ENCODE measurements around the gene CDH16. TPM values are rescaled to one million over a fixed set of nuclear protein-coding genes. Genes with fewer than 3 reads are reported as not detected.

Gene CDH16
- total RNA-seq, 1 experiment from 2014 or later, result not detected

- CTCF ChIA-PET, result no interaction called here
Observed at GRCh38 chr16:66878067-66878466, 40.6 kb downstream of the CDH16 start.

GRCh38 chr16:66874079-66874775 lies 44.5 kb downstream of the CDH16 start:
- TF ChIP-seq EZH2 (IDR thresholded peaks at IDR 0.05; ENCODE audit: borderline replicate concordance, low read depth, low read length, poor library complexity, severe bottlenecking) (no peak), CTCF (conservative IDR thresholded peaks at IDR 0.05; ENCODE audit: low read depth, low read length) (no peak)
- Histone ChIP-seq H3K27ac (ENCODE audit: low read depth, low read length, poor library complexity, severe bottlenecking) (peak overlapping the region; percentile 40), H3K4me3 (ENCODE audit: low read depth, low read length, poor library complexity, severe bottlenecking) (no peak overlapping the region), H3K9me3 (ENCODE audit: low read depth, low read length, poor library complexity, severe bottlenecking) (no peaks in the 10 kb centered on the region), H3K27me3 (replicated peaks; ENCODE audit: insufficient read depth, low read depth, low read length, poor library complexity) (no peaks in the 10 kb centered on the region), H3K36me3 (ENCODE audit: insufficient read depth, low read length, poor library complexity, severe bottlenecking) (no peaks in the 10 kb centered on the region), H3K4me1 (ENCODE audit: insufficient read depth, low read length, poor library complexity, severe bottlenecking) (peaks cover 3% of the 10 kb centered on the region)
- ChIA-PET POLR2A (ENCODE audit: low non-redundant PET) (no interaction called here), CTCF (interaction anchor here (1.2 kb wide), 1 partner anchor 44 kb away, joined by 3 read pairs; the partner anchor contains the start of gene NAE1)
- no TSS peak for BruUV-seq (replicated peaks)
- DNase-seq (ENCODE audit: low spot score), result no peak
- intact Hi-C loops (cut with micrococcal nuclease; ENCODE audit: unreplicated experiment), result no loop called here

More at GRCh38 chr16:66878067-66878466, 40.6 kb downstream of the CDH16 start:
- intact Hi-C loops (cut with micrococcal nuclease; ENCODE audit: unreplicated experiment), result no loop called here
- H3K27me3 ChIP-seq (replicated peaks; ENCODE audit: insufficient read depth, low read depth, low read length, poor library complexity), result no peaks in the 10 kb centered on the region
- TF ChIP-seq CTCF (conservative IDR thresholded peaks at IDR 0.05; ENCODE audit: low read depth, low read length) (no peak), EZH2 (IDR thresholded peaks at IDR 0.05; ENCODE audit: borderline replicate concordance, low read depth, low read length, poor library complexity, severe bottlenecking) (no peak)
- H3K36me3 ChIP-seq (ENCODE audit: insufficient read depth, low read length, poor library complexity, severe bottlenecking), result no peaks in the 10 kb centered on the region
- no TSS peak for BruUV-seq (replicated peaks)
- peaks cover 6% of the 10 kb centered on the region for H3K4me1 ChIP-seq (ENCODE audit: insufficient read depth, low read length, poor library complexity, severe bottlenecking)
- POLR2A ChIA-PET (ENCODE audit: low non-redundant PET), result no interaction called here
- H3K9me3 ChIP-seq (ENCODE audit: low read depth, low read length, poor library complexity, severe bottlenecking), result no peaks in the 10 kb centered on the region
- H3K4me3 ChIP-seq (ENCODE audit: low read depth, low read length, poor library complexity, severe bottlenecking), result no peak overlapping the region
- H3K27ac ChIP-seq (ENCODE audit: low read depth, low read length, poor library complexity, severe bottlenecking), result no peak overlapping the region
- DNase-seq (ENCODE audit: low spot score), result no peak

GRCh38 chr16:66873685-66874055 lies 45.0 kb downstream of the CDH16 start:
- POLR2A ChIA-PET (ENCODE audit: low non-redundant PET), result interaction anchor here (1.0 kb wide), 1 partner anchor 43 kb away, joined by 3 read pairs; the partner anchor contains the start of gene NAE1
- Histone ChIP-seq H3K4me3 (ENCODE audit: low read depth, low read length, poor library complexity, severe bottlenecking) (no peak overlapping the region), H3K9me3 (ENCODE audit: low read depth, low read length, poor library complexity, severe bottlenecking) (no peaks in the 10 kb centered on the region), H3K36me3 (ENCODE audit: insufficient read depth, low read length, poor library complexity, severe bottlenecking) (no peaks in the 10 kb centered on the region), H3K27ac (ENCODE audit: low read depth, low read length, poor library complexity, severe bottlenecking) (no peak overlapping the region), H3K4me1 (ENCODE audit: insufficient read depth, low read length, poor library complexity, severe bottlenecking) (peaks cover 3% of the 10 kb centered on the region), H3K27me3 (replicated peaks; ENCODE audit: insufficient read depth, low read depth, low read length, poor library complexity) (no peaks in the 10 kb centered on the region)
- BruUV-seq (replicated peaks), result no TSS peak
- intact Hi-C loops (cut with micrococcal nuclease; ENCODE audit: unreplicated experiment), result no loop called here
- CTCF ChIA-PET, result interaction anchor here (0.6 to 1.5 kb wide), 6 partner anchors 8 to 465 kb away, joined by 3 to 12 read pairs (median 6); partner anchors contain the start of gene NAE1
- TF ChIP-seq EZH2 (IDR thresholded peaks at IDR 0.05; ENCODE audit: borderline replicate concordance, low read depth, low read length, poor library complexity, severe bottlenecking) (no peak), CTCF (conservative IDR thresholded peaks at IDR 0.05; ENCODE audit: low read depth, low read length) (no peak)
- no peak for DNase-seq (ENCODE audit: low spot score)

Data from A673 (cell line).